ENCODE results near the gene NGDN. TPM values are rescaled to one million over a fixed set of nuclear protein-coding genes. Genes with fewer than 3 reads are reported as not detected.

NGDN gene
- total RNA-seq, 1 experiment from 2014 or later: 24.7 TPM

GRCh38 chr14:23525611-23526010, 56.1 kb downstream of the NGDN start:
- no TSS peak for BruUV-seq (replicated peaks)
- POLR2A ChIA-PET: no interaction called here

More at GRCh38 chr14:23525611-23526010, 56.1 kb downstream of the NGDN start:
- no peaks in the 10 kb centered on the region for H3K9me3 ChIP-seq (ENCODE audit: control insufficient read depth, insufficient read depth, low read depth, low read length)
- no peak overlapping the region for H3K4me3 ChIP-seq (ENCODE audit: low read depth in 2 of 2, low read length in 2 of 2)
- intact Hi-C loops (cut with micrococcal nuclease; ENCODE audit: unreplicated experiment): no loop called here
- ATAC-seq: no peak
- H3K27ac ChIP-seq (ENCODE audit: low read length): no peak overlapping the region
- H3K36me3 ChIP-seq (ENCODE audit: control insufficient read depth, insufficient read depth, low read length): no peaks in the 10 kb centered on the region
- in situ Hi-C loops (cut with HindIII; ENCODE audit: low pct_unique_long_range_greater_than_20kb, low sequenced_read_pairs): no loop called here
- H3K27me3 ChIP-seq (ENCODE audit: control insufficient read depth, insufficient read depth, low read length): no peaks in the 10 kb centered on the region
- DNase-seq (ENCODE audit: low read depth, low spot score): no peak
- TF ChIP-seq SIN3A (IDR thresholded peaks at IDR 0.05; ENCODE audit: borderline replicate concordance, insufficient read depth, low read depth, low read length): no peak
- TF ChIP-seq, protein P1, sequence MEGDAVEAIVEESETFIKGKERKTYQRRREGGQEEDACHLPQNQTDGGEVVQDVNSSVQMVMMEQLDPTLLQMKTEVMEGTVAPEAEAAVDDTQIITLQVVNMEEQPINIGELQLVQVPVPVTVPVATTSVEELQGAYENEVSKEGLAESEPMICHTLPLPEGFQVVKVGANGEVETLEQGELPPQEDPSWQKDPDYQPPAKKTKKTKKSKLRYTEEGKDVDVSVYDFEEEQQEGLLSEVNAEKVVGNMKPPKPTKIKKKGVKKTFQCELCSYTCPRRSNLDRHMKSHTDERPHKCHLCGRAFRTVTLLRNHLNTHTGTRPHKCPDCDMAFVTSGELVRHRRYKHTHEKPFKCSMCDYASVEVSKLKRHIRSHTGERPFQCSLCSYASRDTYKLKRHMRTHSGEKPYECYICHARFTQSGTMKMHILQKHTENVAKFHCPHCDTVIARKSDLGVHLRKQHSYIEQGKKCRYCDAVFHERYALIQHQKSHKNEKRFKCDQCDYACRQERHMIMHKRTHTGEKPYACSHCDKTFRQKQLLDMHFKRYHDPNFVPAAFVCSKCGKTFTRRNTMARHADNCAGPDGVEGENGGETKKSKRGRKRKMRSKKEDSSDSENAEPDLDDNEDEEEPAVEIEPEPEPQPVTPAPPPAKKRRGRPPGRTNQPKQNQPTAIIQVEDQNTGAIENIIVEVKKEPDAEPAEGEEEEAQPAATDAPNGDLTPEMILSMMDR (IDR thresholded peaks at IDR 0.05): no peak
- no peak for TF ChIP-seq POLR2AphosphoS5 (IDR thresholded peaks at IDR 0.05; ENCODE audit: low read depth, low read length)
- TF ChIP-seq TCF7L2 (IDR thresholded peaks at IDR 0.05; ENCODE audit: low read depth, low read length): no peak
- TF ChIP-seq, protein P2, sequence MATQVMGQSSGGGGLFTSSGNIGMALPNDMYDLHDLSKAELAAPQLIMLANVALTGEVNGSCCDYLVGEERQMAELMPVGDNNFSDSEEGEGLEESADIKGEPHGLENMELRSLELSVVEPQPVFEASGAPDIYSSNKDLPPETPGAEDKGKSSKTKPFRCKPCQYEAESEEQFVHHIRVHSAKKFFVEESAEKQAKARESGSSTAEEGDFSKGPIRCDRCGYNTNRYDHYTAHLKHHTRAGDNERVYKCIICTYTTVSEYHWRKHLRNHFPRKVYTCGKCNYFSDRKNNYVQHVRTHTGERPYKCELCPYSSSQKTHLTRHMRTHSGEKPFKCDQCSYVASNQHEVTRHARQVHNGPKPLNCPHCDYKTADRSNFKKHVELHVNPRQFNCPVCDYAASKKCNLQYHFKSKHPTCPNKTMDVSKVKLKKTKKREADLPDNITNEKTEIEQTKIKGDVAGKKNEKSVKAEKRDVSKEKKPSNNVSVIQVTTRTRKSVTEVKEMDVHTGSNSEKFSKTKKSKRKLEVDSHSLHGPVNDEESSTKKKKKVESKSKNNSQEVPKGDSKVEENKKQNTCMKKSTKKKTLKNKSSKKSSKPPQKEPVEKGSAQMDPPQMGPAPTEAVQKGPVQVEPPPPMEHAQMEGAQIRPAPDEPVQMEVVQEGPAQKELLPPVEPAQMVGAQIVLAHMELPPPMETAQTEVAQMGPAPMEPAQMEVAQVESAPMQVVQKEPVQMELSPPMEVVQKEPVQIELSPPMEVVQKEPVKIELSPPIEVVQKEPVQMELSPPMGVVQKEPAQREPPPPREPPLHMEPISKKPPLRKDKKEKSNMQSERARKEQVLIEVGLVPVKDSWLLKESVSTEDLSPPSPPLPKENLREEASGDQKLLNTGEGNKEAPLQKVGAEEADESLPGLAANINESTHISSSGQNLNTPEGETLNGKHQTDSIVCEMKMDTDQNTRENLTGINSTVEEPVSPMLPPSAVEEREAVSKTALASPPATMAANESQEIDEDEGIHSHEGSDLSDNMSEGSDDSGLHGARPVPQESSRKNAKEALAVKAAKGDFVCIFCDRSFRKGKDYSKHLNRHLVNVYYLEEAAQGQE (IDR thresholded peaks at IDR 0.05; ENCODE audit: insufficient read depth in 1 of 2, low read depth in 2 of 2, low read length in 1 of 2): no peak
- H3K4me1 ChIP-seq (ENCODE audit: control insufficient read depth, insufficient read depth, low read length): no peaks in the 10 kb centered on the region
- CTCF ChIA-PET: interaction anchor here (0.5 to 0.7 kb wide), 2 partner anchors 32 to 405 kb away, joined by 3 to 10 read pairs; no protein-coding TSS in a partner anchor

Other genes with a start within 250 kb of the NGDN start
- not detected for gene RNF212B, start 231.8 kb upstream of the NGDN start, total RNA-seq (2021; ENCODE audit: unreplicated experiment)
- gene HOMEZ, start 183.6 kb upstream of the NGDN start, total RNA-seq (2021; ENCODE audit: unreplicated experiment): 7.6 TPM
- gene PPP1R3E, start 166.8 kb upstream of the NGDN start, total RNA-seq (2021; ENCODE audit: unreplicated experiment): 8.8 TPM
- gene BCL2L2, start 162.9 kb upstream of the NGDN start, total RNA-seq (2021; ENCODE audit: unreplicated experiment): 18.9 TPM
- 159 TPM for gene PABPN1, start 148.2 kb upstream of the NGDN start, total RNA-seq (2021; ENCODE audit: unreplicated experiment)
- gene SLC22A17, start 116.8 kb upstream of the NGDN start, total RNA-seq (2021; ENCODE audit: unreplicated experiment): 3.2 TPM
- gene EFS, start 104.5 kb upstream of the NGDN start, total RNA-seq (2021; ENCODE audit: unreplicated experiment): not detected
- not detected for gene IL25, start 96.9 kb upstream of the NGDN start, total RNA-seq (2021; ENCODE audit: unreplicated experiment)
- gene CMTM5, start 92.7 kb upstream of the NGDN start, total RNA-seq (2021; ENCODE audit: unreplicated experiment): not detected
- not detected for gene MYH6, start 61.4 kb upstream of the NGDN start, total RNA-seq (2021; ENCODE audit: unreplicated experiment)
- not detected for gene MYH7, start 34.0 kb upstream of the NGDN start, total RNA-seq (2021; ENCODE audit: unreplicated experiment)
- 2.4 TPM for gene ZFHX2, start 82.1 kb downstream of the NGDN start, total RNA-seq (2021; ENCODE audit: unreplicated experiment)
- gene THTPA, start 86.6 kb downstream of the NGDN start, total RNA-seq (2021; ENCODE audit: unreplicated experiment): 13.3 TPM
- gene AP1G2, start 98.1 kb downstream of the NGDN start, total RNA-seq (2021; ENCODE audit: unreplicated experiment): 61.6 TPM
- 0.05 TPM for gene JPH4, start 109.1 kb downstream of the NGDN start, total RNA-seq (2021; ENCODE audit: unreplicated experiment)
- gene DHRS2, start 166.7 kb downstream of the NGDN start, total RNA-seq (2021; ENCODE audit: unreplicated experiment): 1.0 TPM

Data from Panc1 (cell line).